H1 (cell line): ENCODE measurements around the gene SLC13A3. TPM values are rescaled to one million over a fixed set of nuclear protein-coding genes. Genes with fewer than 3 reads are reported as not detected.
A peak's percentile ranks its signal among the peaks of the same experiment; 100 is the strongest.

Experiments
- BRCA1 ChIP-seq: IDR thresholded peaks from 2 replicates; pipeline ENCODE4 v1.6.1; 2012; ENCODE audit warnings: low read depth, low read length, improper control_type of control experiment
- CHD2 ChIP-seq: IDR thresholded peaks from 2 replicates; pipeline ENCODE4 v1.6.1; 2012; ENCODE audit warnings: low read length, improper control_type of control experiment
- CREB1 ChIP-seq: IDR thresholded peaks from 2 replicates; pipeline ENCODE4 v1.6.1; 2012; ENCODE audit warnings: inconsistent platforms
- EGR1 ChIP-seq: IDR thresholded peaks from 2 replicates; pipeline ENCODE4 v1.6.1; 2011; ENCODE audit warnings: low read depth, low read length, borderline replicate concordance
- GABPA ChIP-seq: IDR thresholded peaks from 2 replicates; pipeline ENCODE4 v1.6.1; 2011; ENCODE audit warnings: mild to moderate bottlenecking, low read length, moderate library complexity, borderline replicate concordance; ENCODE audit not compliant: insufficient read depth
- KDM4A ChIP-seq: IDR thresholded peaks from one replicate; pipeline ENCODE4 v1.7.1; 2012; ENCODE audit warnings: low read depth, mild to moderate bottlenecking, moderate library complexity, low read length, inconsistent platforms; ENCODE audit not compliant: severe bottlenecking
- KDM5A ChIP-seq: fragments of 200-600 bp; IDR thresholded peaks from 2 replicates; pipeline ENCODE4 v1.7.1; 2012; ENCODE audit warnings: mild to moderate bottlenecking, low read length, inconsistent platforms, mixed read lengths
- NANOG ChIP-seq: IDR thresholded peaks from 2 replicates; pipeline ENCODE4 v1.6.1; 2011; ENCODE audit warnings: low read length, low read depth, mild to moderate bottlenecking, inconsistent platforms; ENCODE audit not compliant: insufficient read depth, poor library complexity, severe bottlenecking
- PHF8 ChIP-seq: fragments of 200-600 bp; sonication (generic); conservative IDR thresholded peaks from 2 replicates; pipeline ENCODE4 v1.7.1; 2012; ENCODE audit warnings: low read depth, mild to moderate bottlenecking, inconsistent platforms, low read length, moderate library complexity
- POLR2AphosphoS5 ChIP-seq: IDR thresholded peaks from 2 replicates; pipeline ENCODE4 v1.6.1; 2011; ENCODE audit warnings: low read depth, low read length
- RAD21 ChIP-seq, 2 experiments: IDR thresholded peaks in 1 of 2; conservative IDR thresholded peaks in 1 of 2; 2 replicates each; pipeline ENCODE4 v1.6.1; 2011; ENCODE audit warnings: low read depth in 2 of 2, low read length in 2 of 2, improper control_type of control experiment in 1 of 2, inconsistent platforms in 1 of 2, mild to moderate bottlenecking in 1 of 2, moderate library complexity in 1 of 2
- RNF2 ChIP-seq: fragments of 200-900, 300-1000 bp; sonication (generic); IDR thresholded peaks from 2 replicates; pipeline ENCODE4 v1.7.1; 2016; ENCODE audit warnings: borderline replicate concordance, low read depth, mild to moderate bottlenecking, antibody characterized with exemption, low read length; ENCODE audit not compliant: poor library complexity, severe bottlenecking; ENCODE audit errors: missing control alignments
- SIN3A ChIP-seq, 2 experiments: IDR thresholded peaks in 1 of 2; conservative IDR thresholded peaks in 1 of 2; 2 replicates each; pipeline ENCODE4 v1.6.1; 2011 to 2012; ENCODE audit warnings: low read length in 2 of 2, improper control_type of control experiment in 1 of 2, low read depth in 1 of 2, mild to moderate bottlenecking in 1 of 2
- SIX5 ChIP-seq: IDR thresholded peaks from 2 replicates; pipeline ENCODE4 v1.6.1; 2011; ENCODE audit warnings: mild to moderate bottlenecking, low read depth, low read length
- TAF1 ChIP-seq: IDR thresholded peaks from 2 replicates; pipeline ENCODE4 v1.6.1; 2011; ENCODE audit warnings: mild to moderate bottlenecking, low read depth, low read length
- TAF7 ChIP-seq: optimal IDR thresholded peaks from 2 replicates; pipeline ENCODE3; 2011; ENCODE audit warnings: low read depth, mild to moderate bottlenecking, inconsistent platforms, low read length, moderate library complexity, borderline replicate concordance
- TEAD4 ChIP-seq: IDR thresholded peaks from 2 replicates; pipeline ENCODE4 v1.6.1; 2012; ENCODE audit warnings: low read depth, low read length, inconsistent platforms, mixed read lengths
- YY1 ChIP-seq: IDR thresholded peaks from 2 replicates; pipeline ENCODE4 v1.6.1; 2011; ENCODE audit warnings: low read depth, mild to moderate bottlenecking, low read length
- polyA plus RNA-seq, 7 experiments: library from polyadenylated mRNA; depleted of rRNA in 3 of 7; stranded (reverse) in 5 of 7; unstranded in 2 of 7; fragments of >200 nt in 5 of 7; fragments of 200-250 nt in 2 of 7; gene quantifications; 1 replicate in 5 of 7; 2 replicates in 1 of 7; 4 replicates in 1 of 7; pipeline versions ENCODE4 v1.2.1 to v1.2.3, GENCODE V29; 2011 to 2013; ENCODE audit warnings: missing spikeins in 2 of 7, mixed read lengths in 2 of 7
- total RNA-seq: library from RNA; stranded (reverse); fragmentation: NEBNext Ultra II Directional; extraction: Animal tissue kit (Norgen Biotek cat#: 25700); gene quantifications from 2 replicates; pipeline ENCODE4 v1.2.1, GENCODE V29; 2021
- TF ChIP-seq, protein P1 (sequence below): IDR thresholded peaks from 2 replicates; pipeline ENCODE4 v1.6.1; 2012; ENCODE audit warnings: inconsistent platforms

The SLC13A3 gene
- total and polyA plus RNA-seq, 2 of the 8 experiments (the other 6 are each of a cell fraction or from before 2014, with no cell fraction given) = 9.4 to 12.6 TPM

DNA sequence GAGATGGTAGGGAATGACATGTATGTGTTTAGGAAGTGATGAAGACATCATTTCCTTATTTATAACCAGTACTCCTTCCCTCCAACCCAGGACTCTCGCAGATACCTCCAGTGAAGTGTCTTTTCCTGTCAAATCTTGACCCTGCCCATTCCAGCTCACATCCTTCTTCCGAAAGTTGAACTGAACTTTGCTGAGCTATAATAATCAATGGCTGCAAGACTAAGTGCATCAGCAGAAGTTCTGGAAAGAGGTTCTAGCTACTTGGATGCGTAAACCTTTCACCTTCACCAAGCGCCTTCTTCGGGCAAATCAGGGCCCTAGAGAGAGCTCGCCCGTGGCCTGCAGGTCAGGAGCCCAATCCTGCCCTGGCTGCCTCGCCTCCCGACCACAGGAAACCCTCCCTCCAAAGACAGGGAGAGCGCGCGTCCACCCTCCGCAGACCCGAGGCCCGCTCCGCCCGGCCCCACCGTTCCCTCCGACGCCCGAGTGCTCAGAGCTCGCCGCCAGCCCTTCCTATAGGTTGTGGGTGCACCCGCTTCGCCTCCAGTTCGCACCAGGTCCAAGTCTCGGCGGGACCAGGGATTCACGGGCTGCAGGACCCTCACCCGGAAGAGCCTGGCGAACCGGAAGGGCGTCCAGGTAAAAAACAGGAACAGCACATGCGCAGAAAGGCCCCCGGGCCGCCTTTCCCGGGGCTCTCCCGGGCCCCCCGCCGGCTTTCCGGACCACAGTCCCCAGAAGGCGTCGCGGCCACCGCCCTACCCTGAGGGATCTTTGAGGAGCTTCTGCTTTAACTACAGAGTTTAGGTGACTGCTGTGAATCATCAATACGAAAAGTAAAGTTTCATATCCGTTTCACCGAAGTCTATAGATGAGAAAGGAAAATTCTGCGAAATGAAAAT lies 138.1 kb downstream of the SLC13A3 start, which contains the start of gene ZNF334 (continued):
- peak in 1 of 2 experiments; percentile 71; a peak in 2 of 4 replicates for TF ChIP-seq SIN3A (conservative IDR thresholded peaks at IDR 0.05 in 1 of 2, IDR thresholded peaks at IDR 0.05 in 1 of 2; ENCODE audit: low read depth in 1 of 2, low read length in 2 of 2)
- TF ChIP-seq KDM4A = peak; percentile 90
- TF ChIP-seq EGR1 = peak; percentile 47; the same call in 1 of the 2 replicates
- peak; percentile 68 for TF ChIP-seq TAF1
- peak; percentile 93 for TF ChIP-seq PHF8
- peak; percentile 79 for TF ChIP-seq CHD2
- 0 out of 2 replicates have a peak, but pooled peaks have one; percentile 24 for TF ChIP-seq YY1
- TF ChIP-seq POLR2AphosphoS5 = peak; percentile 67
- TF ChIP-seq SIX5 = no peak
- TF ChIP-seq BRCA1 = peak; percentile 44; the same call in 1 of the 2 replicates
- no peak for TF ChIP-seq TEAD4
- TF ChIP-seq, protein P1, sequence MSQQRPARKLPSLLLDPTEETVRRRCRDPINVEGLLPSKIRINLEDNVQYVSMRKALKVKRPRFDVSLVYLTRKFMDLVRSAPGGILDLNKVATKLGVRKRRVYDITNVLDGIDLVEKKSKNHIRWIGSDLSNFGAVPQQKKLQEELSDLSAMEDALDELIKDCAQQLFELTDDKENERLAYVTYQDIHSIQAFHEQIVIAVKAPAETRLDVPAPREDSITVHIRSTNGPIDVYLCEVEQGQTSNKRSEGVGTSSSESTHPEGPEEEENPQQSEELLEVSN = peak; percentile 81
- no peak for TF ChIP-seq RAD21 (IDR thresholded peaks at IDR 0.05 in 1 of 2, conservative IDR thresholded peaks at IDR 0.05 in 1 of 2; ENCODE audit: low read depth in 2 of 2, low read length in 2 of 2)
- peak; percentile 78; the same call in 1 of the 2 replicates for TF ChIP-seq GABPA
- TF ChIP-seq KDM5A = no peak
- peak; percentile 71 for TF ChIP-seq TAF7
- TF ChIP-seq RNF2 = no peak
- no peak for TF ChIP-seq NANOG
- TF ChIP-seq CREB1 = no peak
